HepG2 (cell line): Measurements from ENCODE around the gene ABHD6.

Experiments
- EP300 ChIP-seq, 3 experiments: sonication (generic) in 1 of 3; formaldehyde crosslinking in 1 of 3; IDR thresholded peaks; 2 replicates each; pipeline versions ENCODE4 v1.5.1 to v1.6.1; 2011 to 2020; ENCODE audit warnings: low read depth in 2 of 3, low read length in 2 of 3, borderline replicate concordance in 1 of 3, improper control_type of control experiment in 1 of 3, mild to moderate bottlenecking in 1 of 3, missing genetic modification reagents in 1 of 3, moderate library complexity in 1 of 3
- EZH2 ChIP-seq: conservative IDR thresholded peaks from 2 replicates; pipeline ENCODE4 v1.6.1; 2012; ENCODE audit warnings: mild to moderate bottlenecking, low read depth, low read length, moderate library complexity
- JUN ChIP-seq: sonication (generic); formaldehyde crosslinking; IDR thresholded peaks from 2 replicates; pipeline ENCODE4 v1.4.0; 2020; ENCODE audit warnings: mild to moderate bottlenecking, missing genetic modification reagents
- KDM1A ChIP-seq: IDR thresholded peaks from 2 replicates; pipeline ENCODE4 v1.6.1; 2016; ENCODE audit warnings: missing compliant biosample characterization
- MXI1 ChIP-seq: IDR thresholded peaks from 3 replicates; pipeline ENCODE4 v1.6.1; 2012; ENCODE audit warnings: low read depth, low read length, inconsistent platforms, borderline replicate concordance
- ZNF232 ChIP-seq: sonication (generic); formaldehyde crosslinking; IDR thresholded peaks from 2 replicates; pipeline ENCODE4 v1.4.0; 2020; ENCODE audit warnings: missing genetic modification reagents, borderline replicate concordance
- TF ChIP-seq, protein P1 (sequence below): sonication (generic); formaldehyde crosslinking; IDR thresholded peaks from 2 replicates; pipeline ENCODE4 v1.4.0; 2020; ENCODE audit warnings: missing genetic modification reagents, borderline replicate concordance
- TF ChIP-seq, protein P2 (sequence below): sonication (generic); formaldehyde crosslinking; IDR thresholded peaks from 2 replicates; pipeline ENCODE4 v1.5.0; 2020; ENCODE audit warnings: missing genetic modification reagents
- TF ChIP-seq, protein P3 (sequence below), 2 experiments: sonication (generic) in 1 of 2; formaldehyde crosslinking in 1 of 2; IDR thresholded peaks; 2 replicates each; pipeline versions ENCODE4 v1.5.1 to v1.6.1; 2011 to 2020; ENCODE audit warnings: borderline replicate concordance in 1 of 2, low read depth in 1 of 2, low read length in 1 of 2, mild to moderate bottlenecking in 1 of 2, missing genetic modification reagents in 1 of 2, moderate library complexity in 1 of 2
- TF ChIP-seq, protein P4 (sequence below): sonication (generic); formaldehyde crosslinking; IDR thresholded peaks from 2 replicates; pipeline ENCODE4 v1.8.1; 2023; ENCODE audit warnings: mild to moderate bottlenecking, inconsistent platforms, moderate library complexity, missing genetic modification reagents, borderline replicate concordance

DNA sequence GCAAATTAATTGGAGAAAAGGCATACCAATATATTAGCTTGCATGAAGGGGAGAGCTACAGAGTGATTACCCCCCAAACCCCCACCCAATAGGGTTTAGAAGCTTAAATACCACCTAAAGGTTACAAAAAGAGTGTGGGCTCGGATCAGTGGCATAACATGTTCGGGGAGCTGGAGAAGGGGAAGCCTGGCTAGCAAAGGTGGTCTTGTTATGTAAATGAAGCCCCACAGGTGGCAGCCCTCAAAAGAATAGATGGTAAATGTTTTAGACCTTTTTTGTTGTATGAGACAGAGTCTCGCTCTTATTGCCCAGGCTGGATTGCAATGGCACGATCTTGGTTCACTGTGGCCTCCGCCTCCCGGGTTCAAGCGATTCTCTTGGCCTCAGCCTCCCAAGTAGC, 84.2 kb downstream of the ABHD6 start:
- TF ChIP-seq, protein P1, sequence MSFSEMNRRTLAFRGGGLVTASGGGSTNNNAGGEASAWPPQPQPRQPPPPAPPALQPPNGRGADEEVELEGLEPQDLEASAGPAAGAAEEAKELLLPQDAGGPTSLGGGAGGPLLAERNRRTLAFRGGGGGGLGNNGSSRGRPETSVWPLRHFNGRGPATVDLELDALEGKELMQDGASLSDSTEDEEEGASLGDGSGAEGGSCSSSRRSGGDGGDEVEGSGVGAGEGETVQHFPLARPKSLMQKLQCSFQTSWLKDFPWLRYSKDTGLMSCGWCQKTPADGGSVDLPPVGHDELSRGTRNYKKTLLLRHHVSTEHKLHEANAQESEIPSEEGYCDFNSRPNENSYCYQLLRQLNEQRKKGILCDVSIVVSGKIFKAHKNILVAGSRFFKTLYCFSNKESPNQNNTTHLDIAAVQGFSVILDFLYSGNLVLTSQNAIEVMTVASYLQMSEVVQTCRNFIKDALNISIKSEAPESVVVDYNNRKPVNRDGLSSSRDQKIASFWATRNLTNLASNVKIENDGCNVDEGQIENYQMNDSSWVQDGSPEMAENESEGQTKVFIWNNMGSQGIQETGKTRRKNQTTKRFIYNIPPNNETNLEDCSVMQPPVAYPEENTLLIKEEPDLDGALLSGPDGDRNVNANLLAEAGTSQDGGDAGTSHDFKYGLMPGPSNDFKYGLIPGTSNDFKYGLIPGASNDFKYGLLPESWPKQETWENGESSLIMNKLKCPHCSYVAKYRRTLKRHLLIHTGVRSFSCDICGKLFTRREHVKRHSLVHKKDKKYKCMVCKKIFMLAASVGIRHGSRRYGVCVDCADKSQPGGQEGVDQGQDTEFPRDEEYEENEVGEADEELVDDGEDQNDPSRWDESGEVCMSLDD (CRISPR knock-in tag): no peak
- TF ChIP-seq KDM1A (CRISPR knock-in tag) (no peak), MXI1 (no peak), JUN (CRISPR knock-in tag) (no peak), ZNF232 (no peak), EP300 (IDR thresholded peaks at IDR 0.05; ENCODE audit: low read depth in 2 of 2, low read length in 2 of 2) (no peak), EP300 (CRISPR knock-in tag; IDR thresholded peaks at IDR 0.05; ENCODE audit: borderline replicate concordance) (no peak), EZH2 (no peak)
- TF ChIP-seq, protein P2, sequence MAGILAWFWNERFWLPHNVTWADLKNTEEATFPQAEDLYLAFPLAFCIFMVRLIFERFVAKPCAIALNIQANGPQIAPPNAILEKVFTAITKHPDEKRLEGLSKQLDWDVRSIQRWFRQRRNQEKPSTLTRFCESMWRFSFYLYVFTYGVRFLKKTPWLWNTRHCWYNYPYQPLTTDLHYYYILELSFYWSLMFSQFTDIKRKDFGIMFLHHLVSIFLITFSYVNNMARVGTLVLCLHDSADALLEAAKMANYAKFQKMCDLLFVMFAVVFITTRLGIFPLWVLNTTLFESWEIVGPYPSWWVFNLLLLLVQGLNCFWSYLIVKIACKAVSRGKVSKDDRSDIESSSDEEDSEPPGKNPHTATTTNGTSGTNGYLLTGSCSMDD (CRISPR knock-in tag): no peak
- TF ChIP-seq, protein P3, sequence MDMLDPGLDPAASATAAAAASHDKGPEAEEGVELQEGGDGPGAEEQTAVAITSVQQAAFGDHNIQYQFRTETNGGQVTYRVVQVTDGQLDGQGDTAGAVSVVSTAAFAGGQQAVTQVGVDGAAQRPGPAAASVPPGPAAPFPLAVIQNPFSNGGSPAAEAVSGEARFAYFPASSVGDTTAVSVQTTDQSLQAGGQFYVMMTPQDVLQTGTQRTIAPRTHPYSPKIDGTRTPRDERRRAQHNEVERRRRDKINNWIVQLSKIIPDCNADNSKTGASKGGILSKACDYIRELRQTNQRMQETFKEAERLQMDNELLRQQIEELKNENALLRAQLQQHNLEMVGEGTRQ (IDR thresholded peaks at IDR 0.05; ENCODE audit: low read depth, low read length): no peak
- TF ChIP-seq, protein P3 (CRISPR knock-in tag; IDR thresholded peaks at IDR 0.05; ENCODE audit: borderline replicate concordance): no peak
- TF ChIP-seq, protein P4, sequence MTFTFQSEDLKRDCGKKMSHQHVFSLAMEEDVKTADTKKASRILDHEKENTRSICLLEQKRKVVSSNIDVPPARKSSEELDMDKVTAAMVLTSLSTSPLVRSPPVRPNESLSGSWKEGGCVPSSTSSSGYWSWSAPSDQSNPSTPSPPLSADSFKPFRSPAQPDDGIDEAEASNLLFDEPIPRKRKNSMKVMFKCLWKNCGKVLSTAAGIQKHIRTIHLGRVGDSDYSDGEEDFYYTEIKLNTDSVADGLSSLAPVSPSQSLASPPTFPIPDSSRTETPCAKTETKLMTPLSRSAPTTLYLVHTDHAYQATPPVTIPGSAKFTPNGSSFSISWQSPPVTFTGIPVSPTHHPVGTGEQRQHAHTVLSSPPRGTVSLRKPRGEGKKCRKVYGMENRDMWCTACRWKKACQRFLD (CRISPR knock-in tag): no peak
